Panc1 (cell line): ENCODE results near the gene UQCC5. TPM values are rescaled to one million over a fixed set of nuclear protein-coding genes. Genes with fewer than 3 reads are reported as not detected.

Experiments
- ATAC-seq: fragments of 200-7000 bp; cut with Tn5 transposase; 2 replicates; pipeline ENCODE4 v1.9.1; 2020; ENCODE audit warnings: mild to moderate bottlenecking, moderate library complexity
- BruUV-seq: library from RNA; stranded (reverse); fragments of 400-500 nt; replicated peaks from 2 replicates; lab custom pipeline; 2021; lab: Mats Ljungman, UMichigan
- CTCF ChIA-PET: fragments of 300-600 bp; sonication (Branson Sonifier 250); formaldehyde crosslinking; loops from one replicate; lab custom pipeline; 2022; ENCODE audit warnings: antibody characterized with exemption; lab: Charles Lee
- POLR2A ChIA-PET: fragments of 300-600 bp; sonication (Branson Sonifier 250); formaldehyde crosslinking; loops from one replicate; lab custom pipeline; 2022; ENCODE audit warnings: antibody characterized with exemption; lab: Charles Lee
- DNase-seq: peaks from one replicate; pipeline ENCODE4 v3.0.0-alpha.2; 2010; ENCODE audit warnings: low read depth, low spot score
- H3K27ac ChIP-seq: 2 replicates; pipeline ENCODE4 v1.5.1; 2011; ENCODE audit warnings: mild to moderate bottlenecking, low read length, inconsistent platforms
- H3K27me3 ChIP-seq: fragments of 200-500 bp; sonication (Bioruptor generic); 2 replicates; pipeline ENCODE4 v1.6.0; 2014; ENCODE audit warnings: low read length, inconsistent platforms; ENCODE audit not compliant: control insufficient read depth, insufficient read depth
- H3K36me3 ChIP-seq: fragments of 200-500 bp; sonication (Bioruptor generic); 2 replicates; pipeline ENCODE4 v1.5.1; 2014; ENCODE audit warnings: inconsistent platforms, mild to moderate bottlenecking, low read length, moderate library complexity; ENCODE audit not compliant: control insufficient read depth, insufficient read depth
- H3K4me1 ChIP-seq: 2 replicates; pipeline ENCODE4 v1.5.1; 2011; ENCODE audit warnings: inconsistent platforms, mild to moderate bottlenecking, low read length, moderate library complexity; ENCODE audit not compliant: control insufficient read depth, insufficient read depth
- H3K4me3 ChIP-seq, 2 experiments: 2 replicates each; pipeline ENCODE4 v1.5.1; 2011 to 2012; ENCODE audit warnings: low read depth in 2 of 2, low read length in 2 of 2, mild to moderate bottlenecking in 2 of 2, inconsistent platforms in 1 of 2, moderate library complexity in 1 of 2
- H3K9me3 ChIP-seq: fragments of 200-500 bp; sonication (Bioruptor generic); 2 replicates; pipeline ENCODE4 v1.5.1; 2014; ENCODE audit warnings: low read depth, mild to moderate bottlenecking, inconsistent platforms, low read length, moderate library complexity; ENCODE audit not compliant: control insufficient read depth, insufficient read depth
- POLR2AphosphoS5 ChIP-seq: IDR thresholded peaks from 2 replicates; pipeline ENCODE4 v1.6.1; 2012; ENCODE audit warnings: mild to moderate bottlenecking, low read depth, low read length, moderate library complexity
- REST ChIP-seq, 2 experiments: IDR thresholded peaks; 2 replicates each; pipeline ENCODE4 v1.6.1; 2011 to 2012; ENCODE audit warnings: low read depth in 2 of 2, control low read depth in 1 of 2, low read length in 1 of 2, mild to moderate bottlenecking in 1 of 2, moderate library complexity in 1 of 2; ENCODE audit not compliant: insufficient read depth in 1 of 2
- SIN3A ChIP-seq: IDR thresholded peaks from 2 replicates; pipeline ENCODE4 v1.6.1; 2012; ENCODE audit warnings: low read depth, mild to moderate bottlenecking, low read length, moderate library complexity, borderline replicate concordance; ENCODE audit not compliant: insufficient read depth
- TCF7L2 ChIP-seq: IDR thresholded peaks from 2 replicates; pipeline ENCODE4 v1.6.1; 2011; ENCODE audit warnings: mild to moderate bottlenecking, low read depth, low read length, inconsistent platforms
- in situ Hi-C: cut with HindIII; loops from 2 replicates; pipeline ENCODE4 v1.10.0; 2016; ENCODE audit warnings: low sequenced_read_pairs, low pct_unique_long_range_greater_than_20kb
- intact Hi-C: fragments of 100-400 bp; cut with micrococcal nuclease; formaldehyde crosslinking; loops from one replicate; pipeline ENCODE4 v1.10.0; 2022; ENCODE audit not compliant: unreplicated experiment
- total RNA-seq: library from RNA; stranded (reverse); gene quantifications from one replicate; pipeline ENCODE4 v1.2.1, GENCODE V29; 2021; ENCODE audit not compliant: unreplicated experiment
- TF ChIP-seq, protein P1 (sequence below): fragments of 450-650 bp; IDR thresholded peaks from 2 replicates; pipeline ENCODE4 v1.5.1; 2017; ENCODE audit warnings: mild to moderate bottlenecking

The UQCC5 gene
- total RNA-seq, 1 experiment from 2014 or later = 27.3 TPM

DNA sequence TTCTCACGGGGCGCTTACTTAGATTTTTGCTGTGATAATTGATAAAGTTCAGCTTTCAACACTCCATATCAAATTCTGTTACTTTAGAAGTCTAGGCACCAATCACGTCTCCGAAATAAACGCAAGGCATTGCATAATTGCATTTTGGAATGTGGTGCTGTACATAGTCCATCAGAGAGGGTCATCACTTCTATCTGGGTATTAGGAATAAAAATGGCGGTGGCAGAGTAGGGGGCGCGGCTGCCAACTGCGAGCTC lies 365 bp upstream of the UQCC5 start:
- peak overlapping the region; percentile 25 to 49; a peak in 3 of 4 replicates for H3K4me3 ChIP-seq
- no peaks in the 10 kb centered on the region; the same call in 1 of the 2 replicates for H3K36me3 ChIP-seq
- ATAC-seq = no peak
- no peaks in the 10 kb centered on the region for H3K9me3 ChIP-seq
- peaks cover 21% of the 10 kb centered on the region for H3K4me1 ChIP-seq
- ChIA-PET CTCF (no interaction called here), POLR2A (interaction anchor here (0.7 kb wide), 1 partner anchor 9 kb away, joined by 3 read pairs; no protein-coding TSS in a partner anchor)
- TF ChIP-seq SIN3A = no peak
- in situ Hi-C loops = no loop called here
- H3K27me3 ChIP-seq = no peaks in the 10 kb centered on the region
- peak overlapping the region; percentile 82 for H3K27ac ChIP-seq
- intact Hi-C loops = no loop called here
- DNase-seq = no peak
- BruUV-seq = no TSS peak

DNA sequence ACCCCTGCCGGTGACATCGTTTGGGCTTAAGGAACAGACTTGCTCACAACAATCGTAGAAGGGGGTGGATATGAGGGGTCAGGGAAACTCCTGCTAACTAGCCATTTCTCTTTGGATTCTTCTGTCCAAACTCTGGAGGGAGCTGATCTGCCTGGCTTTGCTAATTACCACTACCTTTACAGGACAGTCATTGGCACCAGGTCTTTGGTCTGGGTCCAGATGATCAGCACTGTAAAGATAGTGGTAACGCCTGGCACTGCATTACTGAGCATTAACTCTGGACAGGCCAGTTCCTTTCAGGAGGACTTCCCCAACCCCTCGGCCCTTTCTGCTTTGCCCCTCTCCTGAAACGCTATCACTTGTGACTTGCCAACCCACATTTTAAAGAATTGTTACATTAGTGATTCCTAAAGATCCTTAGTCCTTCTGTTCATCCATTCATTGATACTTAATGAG lies 788 bp downstream of the UQCC5 start:
- H3K4me3 ChIP-seq = peak overlapping the region; percentile 90 to 94
- ATAC-seq = no peak
- H3K27ac ChIP-seq = peak overlapping the region; percentile 92
- BruUV-seq = no TSS peak
- TF ChIP-seq SIN3A (no peak), REST (IDR thresholded peaks at IDR 0.05; ENCODE audit: insufficient read depth in 1 of 2, low read depth in 2 of 2, low read length in 1 of 2) (no peak), POLR2AphosphoS5 (no peak)
- TF ChIP-seq, protein P1, sequence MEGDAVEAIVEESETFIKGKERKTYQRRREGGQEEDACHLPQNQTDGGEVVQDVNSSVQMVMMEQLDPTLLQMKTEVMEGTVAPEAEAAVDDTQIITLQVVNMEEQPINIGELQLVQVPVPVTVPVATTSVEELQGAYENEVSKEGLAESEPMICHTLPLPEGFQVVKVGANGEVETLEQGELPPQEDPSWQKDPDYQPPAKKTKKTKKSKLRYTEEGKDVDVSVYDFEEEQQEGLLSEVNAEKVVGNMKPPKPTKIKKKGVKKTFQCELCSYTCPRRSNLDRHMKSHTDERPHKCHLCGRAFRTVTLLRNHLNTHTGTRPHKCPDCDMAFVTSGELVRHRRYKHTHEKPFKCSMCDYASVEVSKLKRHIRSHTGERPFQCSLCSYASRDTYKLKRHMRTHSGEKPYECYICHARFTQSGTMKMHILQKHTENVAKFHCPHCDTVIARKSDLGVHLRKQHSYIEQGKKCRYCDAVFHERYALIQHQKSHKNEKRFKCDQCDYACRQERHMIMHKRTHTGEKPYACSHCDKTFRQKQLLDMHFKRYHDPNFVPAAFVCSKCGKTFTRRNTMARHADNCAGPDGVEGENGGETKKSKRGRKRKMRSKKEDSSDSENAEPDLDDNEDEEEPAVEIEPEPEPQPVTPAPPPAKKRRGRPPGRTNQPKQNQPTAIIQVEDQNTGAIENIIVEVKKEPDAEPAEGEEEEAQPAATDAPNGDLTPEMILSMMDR = no peak
- ChIA-PET POLR2A (no interaction called here), CTCF (no interaction called here)
- no peaks in the 10 kb centered on the region for H3K9me3 ChIP-seq
- intact Hi-C loops = no loop called here
- H3K36me3 ChIP-seq = no peaks in the 10 kb centered on the region; the same call in 1 of the 2 replicates
- in situ Hi-C loops = no loop called here
- DNase-seq = no peak
- H3K4me1 ChIP-seq = peaks cover 21% of the 10 kb centered on the region
- no peaks in the 10 kb centered on the region for H3K27me3 ChIP-seq

GRCh38 chr3:52537726-52538421 lies 1.5 kb downstream of the UQCC5 start:
- in situ Hi-C loops (no loop called here), intact Hi-C loops (no loop called here)
- Histone ChIP-seq H3K27ac (peak overlapping the region; percentile 92), H3K36me3 (no peaks in the 10 kb centered on the region; the same call in 1 of the 2 replicates), H3K9me3 (no peaks in the 10 kb centered on the region), H3K4me3 (peak overlapping the region; percentile 90 to 94), H3K27me3 (no peaks in the 10 kb centered on the region), H3K4me1 (peaks cover 17% of the 10 kb centered on the region)
- ChIA-PET CTCF (no interaction called here), POLR2A (no interaction called here)
- DNase-seq (no peak), ATAC-seq (no peak)
- TSS peak; percentile 64 for BruUV-seq
- TF ChIP-seq, protein P1 = no peak
- no peak for TF ChIP-seq SIN3A
- no peak for TF ChIP-seq TCF7L2
- no peak for TF ChIP-seq REST (IDR thresholded peaks at IDR 0.05; ENCODE audit: insufficient read depth in 1 of 2, low read depth in 2 of 2, low read length in 1 of 2)
- no peak for TF ChIP-seq POLR2AphosphoS5
